ENCODE data around the gene RAPGEF4.

GRCh38 chr2:173050684-173051083 lies 315.0 kb downstream of the RAPGEF4 start:
- no peak for TF ChIP-seq CTCF (IDR thresholded peaks at IDR 0.05)
- no peak for TF ChIP-seq POLR2A (IDR thresholded peaks at IDR 0.05)

Data from stomach (tissue), 4 donors.